Gastroesophageal sphincter (tissue), 4 donors: ENCODE results near the gene ZNF732. TPM values are rescaled to one million over a fixed set of nuclear protein-coding genes. Genes with fewer than 3 reads are reported as not detected.
"Not testable (repeated sequence)": the region's sequence is repeated elsewhere in the genome, so short reads cannot be mapped to it uniquely, and the experiment has no call there.

Source experiments
- ATAC-seq: fragments of 150-250 bp; one replicate; pipeline ENCODE4 v1.9.1; 2016; ENCODE audit warnings: mild to moderate bottlenecking, moderate library complexity
- H3K27ac ChIP-seq, 4 donors: fragments of 200-600 bp; sonication (generic) in 3 of 4; 1 replicate in 3 of 4; 2 replicates in 1 of 4; pipeline ENCODE4 v1.5.1; 2016 to 2019
- H3K27me3 ChIP-seq: fragments of 200-600 bp; sonication (generic); one replicate; pipeline ENCODE4 v1.5.1; 2019
- H3K36me3 ChIP-seq, 2 donors: fragments of 200-600 bp; sonication (generic); one replicate each; pipeline ENCODE4 v1.5.1; 2019; ENCODE audit warnings: control low read depth in 1 of 2
- H3K4me1 ChIP-seq, 3 donors: fragments of 200-600 bp; sonication (generic); 1 replicate in 2 of 3; 2 replicates in 1 of 3; pipeline ENCODE4 v1.5.1; 2016 to 2019; ENCODE audit warnings: control low read depth in 2 of 3
- H3K4me3 ChIP-seq, 2 donors: fragments of 200-600 bp; sonication (generic); one replicate each; pipeline ENCODE4 v1.5.1; 2019; ENCODE audit warnings: mild to moderate bottlenecking in 1 of 2, moderate library complexity in 1 of 2
- H3K9me3 ChIP-seq, 3 donors: fragments of 200-600 bp; sonication (generic); one replicate each; pipeline ENCODE4 v1.5.1; 2017 to 2019; ENCODE audit warnings: control low read depth in 2 of 3
- CTCF ChIP-seq, 4 experiments: fragments of 200-600 bp in 2 of 4; fragments of 450-650 bp in 2 of 4; sonication (generic) in 1 of 4; IDR thresholded peaks; one replicate each; pipeline ENCODE4 v1.5.1; 2017 to 2019; ENCODE audit warnings: antibody characterized with exemption in 4 of 4, mild to moderate bottlenecking in 2 of 4, moderate library complexity in 2 of 4
- EP300 ChIP-seq: sonication (generic); formaldehyde crosslinking; IDR thresholded peaks from one replicate; pipeline ENCODE4 v1.6.1; 2017; ENCODE audit warnings: antibody characterized with exemption, mild to moderate bottlenecking
- POLR2A ChIP-seq, 2 donors: fragments of 450-650 bp; IDR thresholded peaks; one replicate each; pipeline ENCODE4 v1.6.1; 2017; ENCODE audit warnings: antibody characterized with exemption in 2 of 2, mild to moderate bottlenecking in 2 of 2, moderate library complexity in 1 of 2
- POLR2AphosphoS5 ChIP-seq: sonication (generic); formaldehyde crosslinking; IDR thresholded peaks from one replicate; pipeline ENCODE4 v1.6.1; 2017; ENCODE audit warnings: antibody characterized with exemption
- WGBS, 2 donors: methylation state at CpG; one replicate each; pipeline ENCODE4 v1.1.5; 2018; ENCODE audit warnings: low coverage in 1 of 2; 5-methylcytosine and 5-hydroxymethylcytosine counted together
- small RNA-seq, 4 donors: library from RNA; depleted of rRNA; stranded (forward); fragments of <200 nt; gene quantifications; one replicate each; pipeline ENCODE3, GENCODE V24; 2016
- total RNA-seq, 4 donors: library from RNA; depleted of rRNA; stranded (reverse); fragments of >200 nt; gene quantifications; one replicate each; pipeline ENCODE4 v1.1.0, GENCODE V29; 2016

ZNF732 gene
- total RNA-seq, 4 donors from 2014 or later: 0.31 to 0.54 TPM; not detected in 2

GRCh38 chr4:242121-242848 lies 63.0 kb downstream of the ZNF732 start:
- Histone ChIP-seq H3K4me3 (peak overlapping the region; percentile 47 to 57), H3K36me3 (no peaks in the 10 kb centered on the region), H3K9me3 (peaks cover 0 to 10% (median 0%) of the 10 kb centered on the region in 3 donors), H3K27ac (peak overlapping the region in 3 of 4 donors; percentile 28 to 55 (median 38)), H3K4me1 (peaks cover 0 to 13% (median 0%) of the 10 kb centered on the region in 3 donors), H3K27me3 (no peaks in the 10 kb centered on the region)
- WGBS, 2 donors: 28% methylated on average over 9 to 10 of the region's 15 CpGs
- peak; percentile 80 for ATAC-seq
- peak; percentile 18 for TF ChIP-seq POLR2AphosphoS5
- peak; percentile 78 to 93 (median 85) for TF ChIP-seq CTCF (IDR thresholded peaks at IDR 0.05)
- TF ChIP-seq EP300: no peak

- H3K9me3 ChIP-seq, H3K36me3 ChIP-seq, ATAC-seq, H3K27me3 ChIP-seq, H3K4me3 ChIP-seq: not testable (repeated sequence)
- 90 to 92% methylated on average over 2 of the region's 7 CpGs for WGBS, 2 donors
- H3K4me1 ChIP-seq: peaks cover 0 to 13% (median 0%) of the 10 kb centered on the region in 3 donors
- H3K27ac ChIP-seq: peak overlapping the region in 3 of 4 donors; percentile 8 to 55 (median 38)
These were observed 63.9 kb downstream of the ZNF732 start for GRCh38 chr4:241411-241810.

GRCh38 chr4:236028-236427 lies 69.2 kb downstream of the ZNF732 start:
- Histone ChIP-seq H3K27ac (no peak overlapping the region), H3K4me1 (no peaks in the 10 kb centered on the region), H3K27me3 (no peaks in the 10 kb centered on the region), H3K4me3 (no peak overlapping the region), H3K36me3 (no peaks in the 10 kb centered on the region), H3K9me3 (no peaks in the 10 kb centered on the region)
- no peak for TF ChIP-seq CTCF (IDR thresholded peaks at IDR 0.05)
- TF ChIP-seq POLR2A (IDR thresholded peaks at IDR 0.05): no peak
- no peak for TF ChIP-seq EP300
- TF ChIP-seq POLR2AphosphoS5: no peak
- WGBS, 2 donors: 95 to 100% methylated on average over 2 of the region's 2 CpGs
- no peak for ATAC-seq

GRCh38 chr4:234178-234577 lies 71.1 kb downstream of the ZNF732 start:
- TF ChIP-seq POLR2AphosphoS5 (no peak), EP300 (no peak), POLR2A (IDR thresholded peaks at IDR 0.05) (no peak), CTCF (IDR thresholded peaks at IDR 0.05) (no peak)
- H3K36me3 ChIP-seq: no peaks in the 10 kb centered on the region
- H3K4me1 ChIP-seq: no peaks in the 10 kb centered on the region
- H3K9me3 ChIP-seq: peaks cover 0 to 4% (median 0%) of the 10 kb centered on the region in 3 donors
- no peak overlapping the region for H3K4me3 ChIP-seq
- no peak overlapping the region for H3K27ac ChIP-seq
- H3K27me3 ChIP-seq: no peaks in the 10 kb centered on the region
- ATAC-seq: no peak
- WGBS, 2 donors: 67% methylated on average over 1 of the region's 1 CpG; no CpG with 5 or more reads in 1 of the 2 donors

DNA sequence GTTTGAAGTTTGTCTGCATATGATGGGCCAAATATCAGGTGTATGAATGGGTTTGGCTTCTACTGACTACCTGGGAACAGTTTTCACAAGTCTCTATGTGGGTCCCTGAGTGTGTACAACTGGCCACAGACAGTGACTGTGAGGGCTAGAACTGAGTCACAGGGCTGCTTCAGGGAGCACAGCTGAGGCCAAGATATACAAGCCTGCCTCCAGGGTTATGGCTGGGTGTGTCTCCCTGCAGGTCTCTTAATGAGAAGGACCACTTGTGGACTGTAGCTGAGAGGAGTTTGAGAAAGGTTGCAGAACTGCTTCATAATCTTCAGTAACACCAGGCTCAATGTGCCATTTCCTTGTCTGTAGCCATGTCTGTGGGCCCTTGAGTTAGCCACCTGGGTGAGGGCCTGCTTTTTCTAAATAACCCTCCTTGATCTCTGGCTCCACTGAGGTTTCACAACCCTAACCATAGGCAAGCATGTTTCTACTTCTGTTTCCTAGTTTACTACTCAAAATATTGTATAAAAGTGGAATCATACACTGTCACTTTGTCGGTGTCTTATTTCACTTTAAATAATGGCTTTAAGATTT lies 81.3 kb downstream of the ZNF732 start:
- TF ChIP-seq POLR2AphosphoS5: no peak
- no peak for TF ChIP-seq CTCF (IDR thresholded peaks at IDR 0.05)
- TF ChIP-seq EP300: no peak
- TF ChIP-seq POLR2A (IDR thresholded peaks at IDR 0.05): no peak
- ATAC-seq: no peak
- H3K4me3 ChIP-seq: no peak overlapping the region
- H3K27ac ChIP-seq: no peak overlapping the region
- H3K27me3 ChIP-seq: no peaks in the 10 kb centered on the region
- WGBS, 2 donors: 92 to 100% methylated on average over 1 of the region's 1 CpG
- H3K9me3 ChIP-seq: peaks cover 0 to 15% (median 0%) of the 10 kb centered on the region in 3 donors
- H3K4me1 ChIP-seq: no peaks in the 10 kb centered on the region
- peaks cover 0 to 4% of the 10 kb centered on the region in 2 donors for H3K36me3 ChIP-seq

Small RNA genes within 50 kb of the gene (small RNA-seq; reads per million reads assigned to genes)
- gene AC079140.2: 0 reads per million in 4 donors
- 0 reads per million in 4 donors for gene MIR571

Other genes with a start within 250 kb of the ZNF732 start
- 10 to 100 TPM in 2 of 4 donors, 1 to 10 TPM in 2; 5.1 to 17.3 (median 8.5) TPM for gene ZNF718, start 181.0 kb downstream of the ZNF732 start, total RNA-seq
- 10 to 100 TPM; 12.6 to 30.4 (median 18.8) TPM for gene ZNF141, start 32.3 kb upstream of the ZNF732 start, total RNA-seq
- gene ZNF721, start 193.7 kb upstream of the ZNF732 start, total RNA-seq: 10 to 100 TPM; 10.2 to 25.2 (median 21.3) TPM
- gene PIGG, start 193.7 kb upstream of the ZNF732 start, total RNA-seq: 10 to 100 TPM; 19.6 to 77.0 (median 42.9) TPM